Measurements from ENCODE around the gene ANKRD29. TPM values are rescaled to one million over a fixed set of nuclear protein-coding genes. Genes with fewer than 3 reads are reported as not detected.

Gene ANKRD29
- total and polyA plus RNA-seq, 7 donors, result 0.57 to 2.1 (median 1.1) TPM

DNA sequence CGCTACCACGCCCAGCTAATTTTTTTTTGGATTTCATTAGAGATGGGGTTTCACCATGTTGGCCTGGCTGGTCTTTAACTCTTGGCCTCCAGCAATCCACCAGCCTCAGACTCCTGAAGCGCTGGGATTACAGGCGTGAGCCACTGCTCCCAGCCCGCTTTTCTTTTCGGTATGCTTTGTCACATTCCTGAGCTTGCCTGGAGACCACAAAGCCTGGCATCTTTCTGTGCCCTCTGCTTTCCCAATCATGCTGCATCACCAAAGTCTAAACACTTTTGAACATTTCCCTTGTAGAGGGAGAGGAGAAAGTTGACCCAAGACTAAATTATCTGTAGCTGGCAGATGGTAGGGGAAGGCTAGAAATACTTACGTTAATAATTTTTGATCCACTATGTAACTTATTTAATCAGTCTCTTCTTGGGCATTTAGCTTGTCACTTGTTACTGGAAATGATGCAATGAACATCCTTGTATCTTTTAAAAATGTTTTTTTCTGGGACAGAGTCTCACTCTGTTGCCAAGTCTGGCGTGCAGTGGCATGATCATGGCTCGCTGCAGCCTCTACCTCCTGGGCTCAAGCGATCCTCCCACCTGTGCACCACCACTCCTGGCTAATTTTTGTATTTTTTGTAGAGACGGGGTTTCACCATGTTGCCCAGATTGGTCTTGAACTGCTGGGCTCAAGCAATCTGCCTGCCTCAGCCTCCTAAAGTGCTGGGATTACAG lies 73.7 kb downstream of the ANKRD29 start:
- H3K4me3 ChIP-seq, result no peak overlapping the region
- no peaks in the 10 kb centered on the region for H3K27me3 ChIP-seq (ENCODE audit: insufficient read depth in 3 of 3, low read length in 2 of 3)
- H3K27ac ChIP-seq, result no peak overlapping the region
- DNase-seq (no peak), ATAC-seq (no peak)
- 71 to 76% (median 73%) methylated on average over 11 of the region's 11 CpGs for WGBS, 3 donors
- H3K4me1 ChIP-seq, result peaks cover 18% of the 10 kb centered on the region
- H3K36me3 ChIP-seq (ENCODE audit: insufficient read depth in 1 of 2, low read depth in 1 of 2), result no peaks in the 10 kb centered on the region
- intact Hi-C loops (cut with DNase I), result loop anchor here in 1 of 2 donors (5.0 kb wide), 1 partner anchor 72 kb away; no protein-coding TSS in a partner anchor
- no peaks in the 10 kb centered on the region for H3K9me3 ChIP-seq
- TF ChIP-seq, protein P1, sequence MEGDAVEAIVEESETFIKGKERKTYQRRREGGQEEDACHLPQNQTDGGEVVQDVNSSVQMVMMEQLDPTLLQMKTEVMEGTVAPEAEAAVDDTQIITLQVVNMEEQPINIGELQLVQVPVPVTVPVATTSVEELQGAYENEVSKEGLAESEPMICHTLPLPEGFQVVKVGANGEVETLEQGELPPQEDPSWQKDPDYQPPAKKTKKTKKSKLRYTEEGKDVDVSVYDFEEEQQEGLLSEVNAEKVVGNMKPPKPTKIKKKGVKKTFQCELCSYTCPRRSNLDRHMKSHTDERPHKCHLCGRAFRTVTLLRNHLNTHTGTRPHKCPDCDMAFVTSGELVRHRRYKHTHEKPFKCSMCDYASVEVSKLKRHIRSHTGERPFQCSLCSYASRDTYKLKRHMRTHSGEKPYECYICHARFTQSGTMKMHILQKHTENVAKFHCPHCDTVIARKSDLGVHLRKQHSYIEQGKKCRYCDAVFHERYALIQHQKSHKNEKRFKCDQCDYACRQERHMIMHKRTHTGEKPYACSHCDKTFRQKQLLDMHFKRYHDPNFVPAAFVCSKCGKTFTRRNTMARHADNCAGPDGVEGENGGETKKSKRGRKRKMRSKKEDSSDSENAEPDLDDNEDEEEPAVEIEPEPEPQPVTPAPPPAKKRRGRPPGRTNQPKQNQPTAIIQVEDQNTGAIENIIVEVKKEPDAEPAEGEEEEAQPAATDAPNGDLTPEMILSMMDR (IDR thresholded peaks at IDR 0.05), result no peak

DNA sequence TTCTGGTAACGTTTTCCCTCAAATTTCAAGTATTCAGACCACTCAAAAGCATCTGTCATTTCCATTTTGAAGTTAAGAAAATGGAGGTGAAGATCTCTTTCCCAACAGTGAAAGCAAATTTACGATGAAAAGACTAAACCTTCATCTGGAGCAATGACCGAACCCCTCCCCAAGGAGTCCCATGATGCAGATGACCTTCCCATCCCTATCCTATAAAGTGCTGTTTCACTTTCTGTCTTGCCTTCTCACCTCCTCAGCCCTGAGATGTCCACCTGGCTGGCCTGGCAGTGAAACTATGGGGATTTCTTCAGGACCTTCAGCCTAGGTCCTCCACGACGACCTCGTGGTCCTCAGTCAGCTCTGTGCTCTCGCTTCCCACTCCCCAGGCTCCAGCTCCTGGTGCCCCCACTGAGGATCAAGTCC lies 75.5 kb downstream of the ANKRD29 start:
- DNase-seq (no peak), ATAC-seq (no peak)
- Histone ChIP-seq H3K27me3 (ENCODE audit: insufficient read depth in 3 of 3, low read length in 2 of 3) (no peaks in the 10 kb centered on the region), H3K36me3 (ENCODE audit: insufficient read depth in 1 of 2, low read depth in 1 of 2) (no peaks in the 10 kb centered on the region), H3K4me3 (peak overlapping the region; percentile 97), H3K9me3 (no peaks in the 10 kb centered on the region), H3K27ac (peak overlapping the region; percentile 100), H3K4me1 (peaks cover 29% of the 10 kb centered on the region)
- 35 to 42% (median 38%) methylated on average over 7 of the region's 7 CpGs for whole genome bisulfite sequencing, 3 donors
- TF ChIP-seq, protein P1 (IDR thresholded peaks at IDR 0.05), result no peak
- intact Hi-C loops (cut with DNase I), result loop anchor here (2.0 to 5.0 kb wide), 2 partner anchors 70 kb away; no protein-coding TSS in a partner anchor

DNA sequence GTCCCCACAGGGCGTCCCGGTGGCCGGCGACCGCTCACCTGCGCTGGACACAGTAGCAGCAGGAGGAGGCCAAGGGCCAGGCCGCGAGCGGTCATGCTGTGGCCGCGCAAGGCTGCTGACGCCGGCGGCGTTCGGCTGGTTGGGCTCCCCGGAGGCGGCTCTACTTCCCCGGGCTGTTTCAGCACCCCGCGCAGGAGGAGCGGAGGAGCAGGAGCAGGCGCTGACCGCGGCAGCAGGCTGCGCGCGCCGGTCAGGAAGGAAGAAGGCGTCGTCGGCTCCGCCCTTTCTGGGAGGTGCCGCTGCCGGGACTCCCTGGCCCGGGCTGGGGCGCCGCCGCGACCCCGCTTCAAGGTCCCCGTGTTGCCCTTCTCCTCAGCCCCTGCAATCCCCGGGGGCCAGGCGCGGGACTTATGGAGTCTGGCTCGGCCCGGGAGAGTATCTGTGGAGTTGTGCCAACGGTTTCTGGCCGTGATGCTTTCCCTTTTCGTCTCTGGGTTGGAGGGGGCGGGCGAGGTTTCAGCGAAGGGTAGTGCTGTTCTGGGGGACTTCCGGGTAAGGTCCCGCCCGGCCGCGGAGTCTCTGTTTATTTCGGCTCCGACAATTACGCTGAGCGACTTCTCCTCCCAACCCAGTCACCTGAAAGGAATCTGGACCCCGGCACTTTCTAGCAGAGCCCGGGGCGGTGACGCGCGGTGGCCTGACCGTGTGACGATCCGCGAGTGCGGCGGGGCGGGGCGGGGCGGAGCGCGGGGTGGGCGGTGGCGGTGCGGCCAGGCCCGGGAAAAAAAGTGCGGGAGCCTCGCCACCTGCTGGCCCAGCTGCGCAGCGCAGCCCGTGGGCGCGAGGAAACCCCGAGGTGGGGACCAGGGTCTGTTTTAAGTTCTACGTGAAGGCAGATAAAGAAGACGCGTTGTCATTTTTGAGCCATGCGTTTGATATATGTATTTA lies 76.2 kb downstream of the ANKRD29 start, which contains the start of gene NPC1:
Gene NPC1 (minus strand): TSS at position 258 of the 948 bp plus-strand sequence. CDS start 163 bp downstream, at position 95.
- peak within 1 kb of the TSS; percentile 97 for H3K4me3 ChIP-seq
- intact Hi-C loops (cut with DNase I), result loop anchor here (2.0 to 5.0 kb wide), 2 partner anchors 69 to 70 kb away; no protein-coding TSS in a partner anchor
- H3K36me3 ChIP-seq (ENCODE audit: insufficient read depth in 1 of 2, low read depth in 1 of 2), result no peaks in the 10 kb centered on the region
- H3K27me3 ChIP-seq (ENCODE audit: insufficient read depth in 3 of 3, low read length in 2 of 3), result no peaks in the 10 kb centered on the region
- H3K9me3 ChIP-seq, result no peaks in the 10 kb centered on the region
- DNase-seq (peak; percentile 94 to 97), ATAC-seq (peak; percentile 94 to 97 (median 96))
- H3K4me1 ChIP-seq, result peaks cover 31% of the 10 kb centered on the region
- peak within 1 kb of the TSS; percentile 100 for H3K27ac ChIP-seq
- WGBS, 3 donors, result 0 to 1% (median 1%) methylated on average over 75 to 95 of the region's 95 CpGs
- TF ChIP-seq, protein P1 (IDR thresholded peaks at IDR 0.05), result peak; percentile 98

DNA sequence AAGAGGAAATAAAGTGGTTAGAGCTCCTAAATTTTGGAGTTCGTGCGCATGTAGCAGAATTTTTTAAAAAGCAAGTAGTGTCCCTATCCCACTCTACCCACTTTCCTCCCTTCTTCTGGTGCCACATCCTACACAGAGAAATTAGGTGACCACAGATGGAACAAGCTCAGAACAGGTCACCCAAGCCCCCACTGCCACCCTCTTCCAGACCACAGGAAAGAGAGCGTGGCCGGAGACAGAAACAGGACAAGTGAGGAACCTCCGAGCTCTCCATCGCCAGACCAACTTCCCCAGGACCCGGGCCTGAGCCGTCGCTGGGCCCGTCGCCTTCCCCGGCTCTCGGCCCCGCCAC lies 76.8 kb downstream of the ANKRD29 start:
- H3K27ac ChIP-seq, result peak overlapping the region; percentile 100
- H3K36me3 ChIP-seq (ENCODE audit: insufficient read depth in 1 of 2, low read depth in 1 of 2), result no peaks in the 10 kb centered on the region
- ATAC-seq (no peak), DNase-seq (no peak)
- no peaks in the 10 kb centered on the region for H3K27me3 ChIP-seq (ENCODE audit: insufficient read depth in 3 of 3, low read length in 2 of 3)
- 2% methylated on average over 14 of the region's 14 CpGs for WGBS, 3 donors
- H3K4me3 ChIP-seq, result peak overlapping the region; percentile 97
- H3K9me3 ChIP-seq, result no peaks in the 10 kb centered on the region
- intact Hi-C loops (cut with DNase I), result loop anchor here (2.0 to 5.0 kb wide), 2 partner anchors 69 kb away; no protein-coding TSS in a partner anchor
- H3K4me1 ChIP-seq, result peaks cover 31% of the 10 kb centered on the region
- TF ChIP-seq, protein P1 (IDR thresholded peaks at IDR 0.05), result no peak

Data from psoas muscle (tissue), 8 donors.